ENCODE data around the gene UBR3.
"Not testable (repeated sequence)": the region's sequence is repeated elsewhere in the genome, so short reads cannot be mapped to it uniquely, and the experiment has no call there.

Gene UBR3

DNA sequence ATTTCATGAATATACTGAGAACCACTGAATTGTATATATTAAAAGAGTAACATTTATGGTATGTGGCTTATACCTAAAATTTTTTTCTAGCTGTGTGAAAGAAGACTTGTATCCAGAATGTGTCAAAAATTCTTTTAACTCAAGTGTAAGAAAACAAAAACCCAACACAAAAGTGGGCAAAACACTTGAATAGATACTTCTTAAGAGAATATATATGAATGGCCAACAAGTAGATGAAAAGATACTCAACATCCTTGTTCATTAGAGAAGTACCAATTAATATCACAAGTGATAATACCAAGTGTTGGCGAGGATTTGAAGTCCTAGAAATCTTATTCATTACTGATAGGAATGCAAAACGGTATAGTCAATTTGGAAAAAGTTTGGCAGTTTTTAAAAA, 243.5 kb downstream of the UBR3 start:
- no peak for DNase-seq

DNA sequence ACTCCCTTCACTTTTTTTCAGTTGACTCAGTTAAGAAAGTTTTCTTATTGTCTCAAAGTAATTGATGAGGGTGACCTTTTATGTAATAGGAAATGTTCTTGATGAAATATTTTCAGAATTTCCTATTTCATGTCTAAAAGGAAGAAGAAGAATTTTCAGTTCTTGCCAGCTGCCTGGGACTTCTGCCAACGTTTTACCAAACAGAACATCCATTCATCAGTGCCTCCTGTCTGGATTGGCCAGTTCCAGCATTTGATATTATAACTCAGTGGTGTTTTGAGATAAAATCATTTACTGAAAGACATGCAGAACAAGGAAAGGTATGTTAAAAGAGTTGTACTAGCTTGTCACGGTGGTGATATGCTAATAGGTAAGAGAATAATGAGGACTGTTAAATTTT, 246.0 kb downstream of the UBR3 start:
- DNase-seq, result no peak

DNA sequence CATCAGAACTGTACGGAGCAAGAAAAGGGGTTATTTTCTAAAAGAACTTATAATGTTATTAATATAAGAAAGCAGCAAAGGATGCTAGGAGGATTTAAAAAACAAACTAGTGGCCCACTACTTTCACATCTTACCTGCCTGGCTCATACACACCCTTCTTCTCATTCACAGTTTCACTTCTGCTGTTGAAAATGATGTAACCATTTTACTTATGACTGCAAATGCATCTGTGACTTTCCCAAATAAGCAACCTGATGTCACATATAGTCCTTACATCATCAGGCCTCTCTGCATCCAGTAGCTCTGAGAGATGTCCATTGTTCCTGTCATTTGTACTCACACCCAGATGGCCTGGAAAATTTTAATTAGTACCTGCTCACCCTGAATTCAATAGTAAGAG, 248.9 kb downstream of the UBR3 start:
- DNase-seq, result no peak

DNA sequence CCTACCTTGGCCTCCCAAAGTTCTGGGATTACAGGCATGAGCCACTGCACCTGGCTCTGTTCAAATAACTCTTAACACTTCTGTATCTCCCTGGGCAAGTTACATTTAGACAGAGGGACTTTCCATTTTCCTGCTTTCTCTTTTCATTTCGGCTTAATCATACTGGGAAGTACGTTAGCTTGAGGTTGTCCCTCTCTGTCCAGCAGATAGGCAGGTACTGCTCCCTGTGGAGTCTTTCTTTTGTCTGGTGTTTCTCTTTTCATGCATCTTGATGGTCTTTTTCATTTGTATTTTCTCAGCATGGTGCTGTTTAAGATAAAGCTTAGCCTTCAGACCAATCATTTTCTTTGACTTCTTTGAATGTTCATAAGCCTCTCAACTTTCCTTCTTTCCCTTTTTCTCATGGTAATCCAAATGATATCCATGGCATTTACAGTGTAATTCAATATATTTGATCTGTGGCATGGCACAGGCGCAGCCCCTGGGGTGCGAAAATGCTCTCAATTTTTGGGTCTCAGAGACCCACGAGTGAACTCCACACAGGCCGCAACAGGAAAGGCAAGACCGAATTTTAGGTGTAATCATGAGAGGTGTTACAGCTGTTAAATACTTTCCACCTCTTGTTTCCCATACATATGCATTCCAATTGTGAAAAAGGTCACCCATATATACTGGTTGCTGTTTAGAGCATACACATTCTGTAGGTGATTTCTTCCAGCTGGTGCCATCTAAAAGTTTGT, 250.7 kb downstream of the UBR3 start:
- no peak for DNase-seq

DNA sequence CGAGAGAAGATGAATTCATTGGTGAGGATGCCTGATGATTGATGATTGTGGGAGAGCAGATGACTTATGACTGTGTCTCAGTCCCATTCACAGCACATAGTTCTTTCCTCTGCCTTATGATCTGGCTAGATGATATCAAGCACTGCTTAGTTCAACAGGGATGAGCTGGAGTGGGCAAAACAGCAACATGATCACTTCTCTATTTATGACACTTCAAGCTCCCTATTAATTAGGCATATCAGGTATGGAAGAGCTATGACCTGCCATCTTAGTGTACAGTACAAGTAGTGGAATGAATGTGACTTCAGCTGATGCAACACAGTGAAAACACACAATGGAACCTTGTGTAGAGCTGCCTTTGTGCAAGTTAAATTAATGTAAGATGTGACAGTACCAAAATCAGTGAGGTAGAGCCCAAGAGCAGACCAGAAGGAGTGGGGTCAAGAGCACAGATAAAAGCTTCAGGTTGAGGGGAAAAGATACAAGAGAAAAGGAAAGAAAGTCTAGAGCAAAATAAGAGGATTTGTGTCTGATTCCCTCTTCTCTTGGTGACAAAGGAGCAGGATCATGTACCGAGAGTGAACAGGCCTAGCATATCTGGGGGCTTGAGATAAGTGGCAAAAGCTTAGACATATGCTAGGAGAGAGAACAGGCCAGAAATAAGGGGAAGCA, 257.7 kb downstream of the UBR3 start:
- no peak for DNase-seq

DNA sequence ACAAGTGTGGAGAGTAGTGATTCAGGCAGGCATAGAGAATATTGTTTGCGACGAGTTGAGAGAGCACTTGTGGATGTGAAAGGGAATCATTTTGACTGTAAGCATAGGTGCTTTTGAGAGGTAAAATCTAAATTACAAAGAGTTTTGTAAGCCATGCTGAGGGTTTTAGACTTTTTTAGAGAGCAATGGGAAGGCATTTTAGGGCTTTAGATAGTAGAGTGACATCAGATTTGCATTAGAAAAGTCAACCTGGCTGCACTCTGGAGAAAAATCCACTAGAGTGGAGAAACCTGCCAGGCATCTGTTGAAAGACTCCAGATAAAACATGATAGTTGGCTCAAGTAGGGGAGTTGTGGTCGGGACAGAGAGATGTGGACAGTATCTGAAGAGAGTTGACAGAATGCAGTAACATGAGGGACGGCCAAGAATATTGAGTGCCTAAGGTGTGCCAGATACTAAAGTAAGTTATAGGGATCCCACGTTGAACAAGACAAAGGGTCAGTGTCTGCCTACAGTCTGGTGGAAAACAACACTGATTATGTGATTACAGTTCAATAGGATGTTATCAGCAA, 258.9 kb downstream of the UBR3 start:
- DNase-seq, result no peak

DNA sequence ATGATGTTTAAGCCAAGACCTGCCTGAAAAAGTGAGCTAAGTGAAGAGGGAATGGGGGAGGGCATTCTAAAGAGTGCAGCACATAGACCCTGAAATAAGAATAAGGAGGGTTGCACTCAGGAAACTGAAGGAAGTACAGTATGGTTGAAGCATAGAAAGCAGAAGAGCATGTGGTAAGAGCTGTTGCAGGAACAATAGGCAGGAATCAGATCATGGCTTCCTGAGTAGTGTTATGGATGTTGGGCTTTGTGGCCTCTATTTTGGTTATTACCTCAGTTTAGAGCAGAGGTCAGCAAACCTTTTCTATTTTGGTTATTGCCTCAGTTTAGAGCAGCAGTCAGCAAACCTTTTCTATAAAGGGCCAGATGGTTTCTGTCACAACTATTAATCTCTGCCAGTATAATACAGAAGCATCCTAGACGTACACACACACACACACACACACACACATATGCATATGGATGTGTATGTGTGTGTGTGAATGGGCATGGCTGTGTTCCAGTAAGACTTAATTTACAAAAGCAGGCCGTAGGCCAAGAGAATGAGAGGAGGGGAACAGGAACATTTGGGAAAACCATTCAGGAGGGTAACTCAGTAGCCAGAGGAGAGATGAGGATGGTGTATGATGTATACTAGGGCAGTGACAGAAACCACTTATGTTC, 259.6 kb downstream of the UBR3 start:
- no peak for DNase-seq

DNA sequence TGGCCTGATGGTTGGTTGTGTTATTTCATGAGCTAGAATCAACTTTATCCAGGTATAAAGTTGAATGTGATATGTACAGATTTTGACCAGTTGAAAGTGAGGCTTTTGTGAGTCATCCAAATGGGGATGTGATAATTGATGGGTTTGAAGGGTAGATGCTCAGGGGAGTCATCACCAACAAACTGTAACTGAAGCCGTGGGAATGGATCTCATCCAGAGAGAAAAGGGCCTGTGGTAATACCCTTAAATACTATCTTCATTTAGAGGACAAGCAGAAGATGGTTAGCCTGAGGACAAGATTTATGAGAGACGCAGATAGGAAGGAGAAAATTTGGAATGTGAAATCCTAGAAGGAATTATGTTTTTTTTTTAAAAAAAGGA, 260.1 kb downstream of the UBR3 start:
- DNase-seq, result no peak

DNA sequence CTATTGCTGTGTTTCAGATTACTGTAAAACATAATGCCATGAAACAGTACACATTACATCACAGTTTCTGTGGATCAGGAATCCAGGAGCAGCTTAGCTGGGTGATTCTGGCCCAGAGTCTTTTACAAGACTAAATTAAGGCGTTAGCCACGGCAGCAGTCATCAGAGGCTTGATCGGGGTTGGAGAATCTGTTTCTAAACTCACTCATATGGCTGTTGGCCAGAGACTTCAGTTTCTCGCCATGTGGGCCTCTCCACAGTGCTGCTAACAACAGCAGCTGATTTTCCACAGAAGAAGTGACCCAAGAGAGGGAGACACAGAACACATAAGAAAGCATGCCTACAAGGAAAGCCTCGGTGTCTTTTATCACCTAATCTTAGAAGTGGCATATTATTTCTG, 261.5 kb downstream of the UBR3 start:
- DNase-seq, result no peak

DNA sequence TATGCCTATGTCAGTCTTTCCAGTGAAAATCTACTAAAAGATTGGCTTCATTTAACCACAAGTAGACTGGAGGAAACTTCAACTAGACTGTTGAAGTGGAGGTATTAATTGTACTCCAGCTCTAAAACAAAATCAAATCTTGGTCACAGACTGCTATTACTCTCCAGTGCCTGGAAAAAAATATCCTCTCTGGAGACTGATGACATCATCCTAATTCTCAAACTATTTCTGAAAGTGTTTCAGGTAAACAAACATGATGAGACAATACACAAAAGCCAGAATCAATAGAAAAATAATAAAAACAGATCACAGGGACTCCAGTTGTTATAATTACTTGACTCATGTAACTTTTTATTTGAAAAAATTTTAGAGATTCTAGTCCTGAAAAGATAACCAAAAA, 263.0 kb downstream of the UBR3 start:
- DNase-seq, result no peak

DNA sequence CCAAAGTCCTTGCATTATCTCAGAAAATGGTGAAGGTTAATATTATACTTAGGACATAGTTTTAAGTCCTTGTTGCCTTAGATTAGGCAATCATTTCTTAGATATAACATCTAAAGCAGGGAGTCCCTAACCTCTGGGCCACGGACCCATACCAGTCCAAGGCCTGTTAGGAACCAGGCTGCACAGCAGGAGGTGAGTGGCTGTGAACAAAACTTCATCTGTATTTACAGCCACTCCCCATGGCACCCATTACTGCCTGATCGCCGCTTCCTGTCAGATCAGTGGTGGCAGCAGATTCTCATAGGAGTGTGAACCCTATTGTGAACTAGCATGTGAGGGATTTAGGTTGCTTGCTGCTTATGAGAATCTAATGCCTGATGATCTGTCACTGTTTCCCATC, 264.2 kb downstream of the UBR3 start:
- no peak for DNase-seq

DNA sequence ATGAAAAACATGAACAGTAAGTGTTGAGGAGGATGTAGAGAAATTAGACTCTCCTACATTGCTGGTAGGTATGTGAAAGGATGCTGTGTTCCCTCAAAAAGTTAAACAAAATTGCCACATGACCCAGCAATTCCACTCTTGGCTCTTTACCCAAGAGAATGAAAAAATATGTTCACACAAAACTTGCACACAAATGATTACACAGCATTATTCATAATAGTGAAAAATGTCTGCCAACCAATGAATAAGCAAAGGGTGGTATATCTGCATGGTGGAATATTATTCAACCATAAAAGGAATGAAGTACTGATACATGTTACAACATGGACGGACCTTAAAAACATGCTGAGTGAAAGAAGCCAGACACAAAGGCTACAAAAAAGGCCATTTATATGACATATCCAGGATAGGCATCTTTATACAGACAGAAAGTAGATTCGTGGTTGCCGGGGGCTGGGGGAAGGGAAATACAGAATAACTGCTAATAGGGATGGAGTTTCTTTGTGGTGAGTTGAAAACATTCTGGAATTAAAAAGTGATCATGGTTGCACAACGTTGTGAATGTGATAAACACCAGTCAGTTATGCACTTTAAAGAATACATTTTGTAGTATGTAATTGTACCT, 265.3 kb downstream of the UBR3 start:
- DNase-seq, result no peak

DNA sequence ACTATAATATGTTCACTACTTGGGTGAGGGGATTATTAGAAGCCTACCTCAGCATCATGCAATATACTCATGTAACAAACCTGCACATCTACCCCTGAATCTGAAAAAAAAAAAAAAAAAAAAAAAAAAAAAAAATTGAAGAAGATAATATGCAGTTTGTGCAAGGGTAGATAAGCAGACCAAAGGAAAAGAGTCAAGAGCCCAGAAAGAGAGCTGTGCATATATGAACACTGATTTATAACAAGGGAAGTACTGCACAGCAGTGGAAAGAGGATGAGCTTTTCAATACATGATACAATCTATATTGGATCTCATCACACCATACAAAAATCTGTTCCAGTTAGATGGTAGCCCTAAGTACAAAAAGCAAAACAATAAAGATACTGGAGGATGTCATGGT, 268.1 kb downstream of the UBR3 start:
- no peak for DNase-seq

DNA sequence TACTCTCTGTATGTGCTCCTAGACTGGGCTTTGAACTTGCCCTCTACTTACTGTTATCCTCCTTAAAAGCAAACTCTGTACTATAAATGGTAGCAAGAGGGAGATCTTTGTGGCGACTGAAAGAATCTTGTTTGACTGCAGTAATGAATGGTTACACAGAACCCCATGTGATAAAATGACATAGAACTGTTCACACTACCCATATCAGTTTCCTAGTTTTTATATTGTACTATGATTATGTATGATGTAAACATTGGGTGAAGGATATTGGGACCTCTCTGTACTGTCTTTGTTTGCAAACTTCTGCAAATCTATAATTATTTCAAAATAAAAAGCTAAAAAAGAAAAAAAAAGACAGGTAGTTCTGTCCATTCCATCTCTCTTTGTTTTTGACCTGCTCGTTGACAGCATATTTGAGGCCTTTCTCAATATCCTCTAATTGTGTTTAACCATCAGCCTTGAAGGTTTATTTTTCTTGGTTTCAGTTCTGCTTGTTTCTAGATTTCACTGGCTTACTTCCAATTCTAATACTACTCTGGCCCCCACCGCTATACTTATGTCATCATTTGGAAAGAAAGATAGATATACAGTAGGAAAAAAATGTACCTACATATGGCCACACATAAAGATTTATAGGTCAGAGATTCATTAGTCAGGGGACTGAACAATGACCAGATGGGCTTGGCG, 271.5 kb downstream of the UBR3 start:
- no peak for DNase-seq

DNA sequence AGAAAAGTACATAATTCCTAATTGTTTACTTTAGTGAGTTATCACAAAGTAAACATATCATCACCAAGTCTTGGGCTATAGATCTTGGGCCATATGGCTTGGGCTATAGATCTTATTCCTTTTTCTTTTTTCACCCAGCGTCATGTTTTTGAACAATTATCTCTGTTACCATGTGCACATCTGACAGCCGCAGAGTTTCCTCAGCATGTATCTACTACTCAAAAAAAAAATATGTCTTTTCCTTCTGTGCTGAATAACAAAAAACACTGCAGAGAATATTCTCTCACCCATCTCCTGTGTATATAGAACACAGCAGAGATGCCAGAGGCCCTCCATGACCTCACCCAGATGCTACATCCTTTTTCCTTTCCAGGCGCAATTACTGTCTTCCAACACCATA, 274.5 kb downstream of the UBR3 start:
- no peak for DNase-seq

DNA sequence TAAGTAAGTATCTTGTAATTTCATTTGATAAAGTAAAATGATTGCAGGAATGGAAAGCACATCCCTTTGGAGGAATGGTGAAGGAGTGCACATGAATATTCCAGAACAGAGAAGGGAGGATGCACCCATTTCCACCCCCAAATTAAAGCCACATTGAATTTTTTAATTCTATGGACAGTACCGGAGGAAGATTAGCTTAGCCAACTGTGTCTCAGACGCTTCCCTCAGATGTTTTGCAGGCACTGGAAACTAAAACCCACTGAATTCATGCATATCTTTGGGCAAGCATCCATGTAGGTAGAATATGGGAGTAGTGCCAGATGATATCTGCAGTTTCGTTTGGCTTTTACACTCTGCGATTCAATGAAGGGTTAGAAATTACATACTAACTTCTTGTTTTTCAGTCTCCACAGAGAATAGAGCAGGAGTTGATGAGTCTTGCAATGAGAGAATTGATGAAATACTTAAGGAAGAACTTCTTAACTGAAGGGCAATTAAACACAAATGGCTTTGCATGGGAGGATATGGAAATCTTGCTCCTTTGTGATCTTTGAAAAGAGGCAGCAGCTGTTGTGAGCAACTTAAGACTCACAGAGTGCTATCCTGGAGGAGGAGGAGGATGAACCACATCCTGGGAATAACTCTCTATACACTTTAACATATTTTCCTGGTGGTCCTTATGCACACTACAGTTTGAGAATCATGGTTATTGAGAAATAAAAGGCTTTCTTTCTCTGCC, 279.0 kb downstream of the UBR3 start:
- DNase-seq, result no peak

DNA sequence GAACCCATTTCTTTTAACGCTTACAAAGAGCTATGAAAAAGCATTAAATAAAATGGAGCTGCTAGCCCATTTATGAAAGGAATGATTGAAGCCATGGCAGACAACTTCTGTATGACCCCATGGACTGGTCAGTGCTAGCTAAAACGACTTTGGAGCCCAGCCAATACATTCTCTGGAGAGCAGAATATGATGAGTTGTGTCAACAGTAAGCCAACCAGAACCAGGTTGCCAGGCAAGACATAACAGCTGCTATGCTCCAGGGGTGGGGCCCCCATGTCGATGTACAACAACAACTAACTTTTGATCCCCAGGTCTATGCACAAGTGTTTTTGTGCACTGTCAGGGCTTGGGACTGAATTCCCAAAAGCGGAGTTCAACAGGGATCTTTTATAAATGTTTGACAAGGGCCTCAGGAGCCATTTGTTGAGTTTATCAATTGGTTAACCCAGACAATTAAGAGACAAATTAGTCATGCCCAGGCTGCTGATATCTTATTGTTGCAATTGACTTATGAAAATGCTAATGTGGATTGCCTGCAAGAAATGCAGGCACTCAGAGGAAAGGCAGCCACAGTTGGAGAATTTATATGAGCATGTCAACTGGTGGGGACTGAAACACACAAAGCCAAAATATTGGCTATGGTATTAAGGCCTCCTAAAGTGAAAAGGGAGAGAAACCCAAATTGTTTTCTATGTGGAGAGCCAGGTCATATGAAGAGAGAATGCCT, 286.1 kb downstream of the UBR3 start:
- no peak for DNase-seq

DNA sequence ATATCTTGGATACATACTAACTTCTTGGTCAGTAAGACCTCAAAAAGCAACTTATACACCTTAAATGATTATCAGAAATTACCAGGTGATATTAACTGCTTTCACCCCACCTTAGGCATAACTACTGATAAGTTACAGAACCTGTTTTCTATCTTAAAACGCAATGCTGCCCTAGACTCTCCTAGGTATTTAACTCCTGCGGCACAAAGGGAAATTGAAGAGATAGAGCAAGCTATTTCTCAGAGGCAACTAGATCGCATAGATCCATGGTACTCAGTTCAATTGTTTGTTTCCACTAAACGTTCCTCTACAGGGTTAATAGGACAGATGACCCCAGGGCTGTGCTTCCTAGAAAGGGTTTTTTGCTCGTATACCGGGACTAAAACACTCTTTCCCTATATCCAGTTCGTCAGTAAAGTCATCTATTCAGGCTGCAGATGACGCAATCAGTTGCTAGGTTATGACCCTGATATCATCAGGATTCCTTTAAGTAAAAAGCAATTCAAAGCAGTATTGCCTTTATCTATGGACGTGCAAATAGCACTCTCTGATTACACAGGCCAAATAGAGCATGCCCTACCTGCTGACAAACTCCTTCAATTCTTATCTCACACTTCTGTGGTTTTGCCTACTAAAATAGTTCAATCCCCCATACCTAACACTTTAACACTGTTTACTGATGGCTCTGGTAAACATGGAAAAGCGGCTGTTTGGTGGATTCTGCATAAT, 288.4 kb downstream of the UBR3 start:
- DNase-seq, result no peak

DNA sequence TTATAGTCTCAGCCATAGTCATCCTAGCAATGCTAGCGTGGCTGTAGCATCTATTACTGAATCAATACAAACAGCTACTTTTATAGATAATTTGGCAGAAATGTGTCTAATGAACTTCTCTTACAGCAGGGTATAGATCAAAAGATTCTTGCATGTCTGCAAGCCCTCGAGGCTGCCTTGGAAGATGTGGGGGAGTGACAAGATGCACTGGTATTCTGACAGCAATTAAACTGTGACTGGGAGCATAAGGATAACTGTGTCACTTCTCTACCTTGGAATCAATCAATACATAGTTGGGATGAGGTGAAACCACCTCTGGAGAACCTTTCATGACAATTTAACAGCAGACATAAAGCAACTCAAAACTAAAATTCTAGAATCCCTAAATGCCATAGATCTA, 291.4 kb downstream of the UBR3 start:
- no peak for DNase-seq

DNA sequence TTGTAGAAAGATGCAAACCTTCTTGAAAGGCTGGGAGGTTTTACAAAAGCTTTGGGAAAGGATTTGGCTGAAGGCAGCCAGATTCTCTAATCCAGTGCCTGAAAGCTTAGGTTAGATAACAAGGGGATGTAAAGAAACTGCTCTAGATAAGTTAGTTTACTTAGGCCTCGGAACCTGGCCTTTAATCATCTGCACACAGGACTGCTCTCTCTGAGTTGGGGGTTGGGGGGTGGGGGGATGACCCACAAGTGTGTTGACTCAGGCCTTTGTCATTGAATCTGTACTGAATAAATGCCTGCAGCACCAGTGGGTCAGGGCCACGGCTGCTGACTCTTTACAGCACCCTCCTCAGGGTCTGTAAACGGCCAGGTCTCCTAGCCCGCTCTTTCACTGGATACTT, 292.1 kb downstream of the UBR3 start:
- DNase-seq, result not testable (repeated sequence)

DNA sequence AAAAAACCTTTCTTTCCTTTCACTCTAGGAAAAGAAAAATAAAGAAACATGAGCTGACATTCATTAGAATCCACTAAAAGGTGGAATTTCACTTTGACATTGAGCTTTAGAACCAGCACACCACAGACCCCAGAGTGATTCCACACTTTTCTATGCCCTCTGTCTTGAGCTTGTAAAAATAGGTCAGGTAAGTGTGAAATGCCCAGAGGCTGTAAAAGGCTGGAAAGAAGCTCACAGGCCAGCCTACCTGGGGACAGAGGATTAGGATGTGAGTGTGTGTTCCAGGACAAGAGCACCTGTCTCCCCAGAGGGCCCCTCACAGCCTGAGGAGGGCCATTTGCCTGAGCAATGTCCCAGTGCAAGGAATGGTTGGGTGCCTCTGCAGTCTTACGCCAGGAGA, 294.4 kb downstream of the UBR3 start:
- DNase-seq, result no peak

All from stimulated activated naive CD4-positive, alpha-beta T cell (primary cell).